GM23248 (cell line): Measurements from ENCODE around the gene HOXA3. TPM values are rescaled to one million over a fixed set of nuclear protein-coding genes. Genes with fewer than 3 reads are reported as not detected.

Experiments used
- DNase-seq: peaks from one replicate; pipeline ENCODE4 v3.0.0-alpha.2; 2015
- H2AFZ ChIP-seq: fragments of 200-600 bp; sonication (generic); 2 replicates; pipeline ENCODE4 v1.6.1; 2016; ENCODE audit warnings: antibody characterized with exemption
- H3F3A ChIP-seq: fragments of 200-600 bp; sonication (generic); 2 replicates; pipeline ENCODE4 v1.6.1; 2016; ENCODE audit warnings: mild to moderate bottlenecking, antibody characterized with exemption, mixed run types; ENCODE audit not compliant: insufficient read depth
- H3K27ac ChIP-seq: fragments of 200-600 bp; sonication (generic); 2 replicates; pipeline ENCODE4 v1.5.1; 2016; ENCODE audit warnings: mild to moderate bottlenecking
- H3K27me3 ChIP-seq: fragments of 200-600 bp; sonication (generic); replicated peaks from 2 replicates; pipeline ENCODE4 v1.6.1; 2016; ENCODE audit warnings: mild to moderate bottlenecking; ENCODE audit not compliant: insufficient read depth
- H3K36me3 ChIP-seq: fragments of 200-600 bp; sonication (generic); 2 replicates; pipeline ENCODE4 v1.6.1; 2016; ENCODE audit warnings: low read depth, mild to moderate bottlenecking
- H3K4me1 ChIP-seq: fragments of 200-600 bp; sonication (generic); 2 replicates; pipeline ENCODE4 v1.6.1; 2016; ENCODE audit warnings: mild to moderate bottlenecking; ENCODE audit not compliant: insufficient read depth
- H3K4me2 ChIP-seq: fragments of 200-600 bp; sonication (generic); one replicate; pipeline ENCODE4 v1.6.1; 2016; ENCODE audit warnings: mild to moderate bottlenecking; ENCODE audit not compliant: unreplicated experiment
- H3K4me3 ChIP-seq: fragments of 200-600 bp; sonication (generic); 2 replicates; pipeline ENCODE4 v1.5.1; 2016; ENCODE audit warnings: mild to moderate bottlenecking
- H3K79me2 ChIP-seq: fragments of 200-600 bp; sonication (generic); 2 replicates; pipeline ENCODE4 v1.6.1; 2016; ENCODE audit warnings: mild to moderate bottlenecking; ENCODE audit not compliant: insufficient read depth
- H3K9ac ChIP-seq: fragments of 200-600 bp; sonication (generic); 2 replicates; pipeline ENCODE4 v1.6.1; 2016; ENCODE audit warnings: mild to moderate bottlenecking
- H3K9me2 ChIP-seq: fragments of 200-600 bp; sonication (generic); 2 replicates; pipeline ENCODE4 v1.6.1; 2016; ENCODE audit warnings: mixed run types, mild to moderate bottlenecking, moderate library complexity; ENCODE audit not compliant: insufficient read depth
- H3K9me3 ChIP-seq: fragments of 200-600 bp; sonication (generic); one replicate; pipeline ENCODE4 v1.6.1; 2017; ENCODE audit warnings: low read depth
- H4K20me1 ChIP-seq: fragments of 200-600 bp; sonication (generic); 2 replicates; pipeline ENCODE4 v1.6.0; 2016; ENCODE audit not compliant: insufficient read depth
- EZH2 ChIP-seq: fragments of 200-600 bp; sonication (generic); IDR thresholded peaks from 2 replicates; pipeline ENCODE4 v1.6.1; 2018; ENCODE audit warnings: antibody characterized with exemption, mild to moderate bottlenecking; ENCODE audit not compliant: insufficient read depth, poor library complexity, severe bottlenecking
- EZH2phosphoT487 ChIP-seq: fragments of 200-600 bp; sonication (generic); IDR thresholded peaks from 2 replicates; pipeline ENCODE4 v1.6.1; 2018; ENCODE audit warnings: antibody characterized with exemption, moderate library complexity, mild to moderate bottlenecking, low read depth; ENCODE audit not compliant: insufficient read depth
- WGBS, 2 experiments: methylation state at CpG; one replicate each; pipeline ENCODE4 v1.1.6; 2015 to 2017; ENCODE audit warnings: low lambda C conversion rate in 2 of 2, low coverage in 1 of 2; ENCODE audit errors: missing lambda C conversion rate in 2 of 2; 5-methylcytosine and 5-hydroxymethylcytosine counted together
- in situ Hi-C: fragments of 300-500 bp; cut with MboI; formaldehyde crosslinking; loops from 2 replicates; pipeline ENCODE4 v1.15.0; 2020
- polyA plus RNA-seq: library from polyadenylated mRNA; unstranded; fragments of >200 nt; fragmentation: Nextera tagmentation; extraction: Ambion mirVana; gene quantifications from 2 replicates; pipeline ENCODE4 v1.2.1, GENCODE V29; 2016
- total RNA-seq: library from RNA; depleted of rRNA; stranded (reverse); fragments of >200 nt; shearing (Covaris generic); gene quantifications from 2 replicates; pipeline ENCODE4 v1.2.3, GENCODE V29; 2014

HOXA3 gene
- total and polyA plus RNA-seq, 2 experiments from 2014 or later = 1.2 to 2.1 TPM

GRCh38 chr7:27154901-27155815, 2.8 kb upstream of the HOXA3 start:
- Histone ChIP-seq H3K9ac (peak overlapping the region; percentile 80), H3K4me1 (peaks cover 14% of the 10 kb centered on the region), H3K9me3 (no peaks in the 10 kb centered on the region), H3K4me3 (peak overlapping the region; percentile 88), H2AFZ (peak overlapping the region; percentile 96), H3K36me3 (no peaks in the 10 kb centered on the region), H3K4me2 (peak overlapping the region; percentile 93), H3K27me3 (no peaks in the 10 kb centered on the region), H3K9me2 (no peaks in the 10 kb centered on the region), H3K79me2 (peaks cover 56% of the 10 kb centered on the region), H4K20me1 (no peaks in the 10 kb centered on the region), H3F3A (peaks cover 16% of the 10 kb centered on the region), H3K27ac (peak overlapping the region; percentile 49)
- WGBS, 2 experiments = 79 to 81% methylated on average over 46 to 48 of the region's 48 CpGs
- peak; percentile 34 for DNase-seq
- TF ChIP-seq EZH2phosphoT487 (no peak), EZH2 (no peak)
- in situ Hi-C loops = loop anchor here (10.0 kb wide), 3 partner anchors 300 to 1290 kb away; no protein-coding TSS in a partner anchor

- WGBS, 2 experiments = 96 to 97% methylated on average over 10 of the region's 10 CpGs
- no peak overlapping the region for H3K9ac ChIP-seq
- H3K9me2 ChIP-seq = no peaks in the 10 kb centered on the region
- H3K79me2 ChIP-seq = peaks cover 64% of the 10 kb centered on the region
- in situ Hi-C loops = loop anchor here (10.0 kb wide), 3 partner anchors 300 to 1290 kb away; no protein-coding TSS in a partner anchor
- no peaks in the 10 kb centered on the region for H4K20me1 ChIP-seq
- no peaks in the 10 kb centered on the region for H3K9me3 ChIP-seq
- DNase-seq = no peak
- no peaks in the 10 kb centered on the region for H3K36me3 ChIP-seq
- no peaks in the 10 kb centered on the region for H3K27me3 ChIP-seq
- peaks cover 24% of the 10 kb centered on the region for H3F3A ChIP-seq
- TF ChIP-seq EZH2 (no peak), EZH2phosphoT487 (no peak)
- H3K4me2 ChIP-seq = no peak overlapping the region
- peaks cover 20% of the 10 kb centered on the region for H3K4me1 ChIP-seq
- H3K27ac ChIP-seq = no peak overlapping the region
- H3K4me3 ChIP-seq = no peak overlapping the region
- H2AFZ ChIP-seq = no peak overlapping the region
Measured at GRCh38 chr7:27154369-27154768, 2.0 kb upstream of the HOXA3 start.

- Histone ChIP-seq H4K20me1 (no peaks in the 10 kb centered on the region), H3K4me1 (peaks cover 28% of the 10 kb centered on the region), H3K36me3 (no peaks in the 10 kb centered on the region), H3K4me3 (no peak overlapping the region), H3F3A (peaks cover 29% of the 10 kb centered on the region), H3K9me3 (no peaks in the 10 kb centered on the region), H3K9me2 (no peaks in the 10 kb centered on the region), H3K27me3 (no peaks in the 10 kb centered on the region), H2AFZ (peak overlapping the region; percentile 88; the same call in 1 of the 2 replicates), H3K79me2 (peaks cover 72% of the 10 kb centered on the region), H3K4me2 (no peak overlapping the region), H3K9ac (no peak overlapping the region), H3K27ac (peak overlapping the region; percentile 86; the same call in 1 of the 2 replicates)
- in situ Hi-C loops = loop anchor here (10.0 kb wide), 3 partner anchors 299 to 1289 kb away; no protein-coding TSS in a partner anchor
- WGBS, 2 experiments = 90 to 96% methylated on average over 3 of the region's 3 CpGs
- TF ChIP-seq EZH2phosphoT487 (no peak), EZH2 (no peak)
- DNase-seq = no peak
Measured at GRCh38 chr7:27153526-27153925, 1.1 kb upstream of the HOXA3 start.

- TF ChIP-seq EZH2phosphoT487 (no peak), EZH2 (no peak)
- WGBS, 2 experiments = 23 to 29% methylated on average over 16 to 22 of the region's 22 CpGs
- no peaks in the 10 kb centered on the region for H3K36me3 ChIP-seq
- peaks cover 29% of the 10 kb centered on the region for H3F3A ChIP-seq
- in situ Hi-C loops = loop anchor here (10.0 kb wide), 3 partner anchors 298 to 1288 kb away; no protein-coding TSS in a partner anchor
- H4K20me1 ChIP-seq = no peaks in the 10 kb centered on the region
- peak overlapping the region; percentile 86 for H3K27ac ChIP-seq
- peak overlapping the region; percentile 88 for H2AFZ ChIP-seq
- H3K79me2 ChIP-seq = peaks cover 78% of the 10 kb centered on the region
- peak overlapping the region; percentile 89 for H3K4me3 ChIP-seq
- no peaks in the 10 kb centered on the region for H3K9me3 ChIP-seq
- peak overlapping the region; percentile 98 for H3K4me2 ChIP-seq
- no peak for DNase-seq
- H3K27me3 ChIP-seq = no peaks in the 10 kb centered on the region
- no peaks in the 10 kb centered on the region for H3K9me2 ChIP-seq
- H3K9ac ChIP-seq = peak overlapping the region; percentile 87
- H3K4me1 ChIP-seq = peaks cover 33% of the 10 kb centered on the region
Measured at GRCh38 chr7:27152816-27153442, 546 bp upstream of the HOXA3 start.
